Ectodermal cell (in vitro differentiated cells): Measurements from ENCODE around the gene DCDC2.

Experiments
- H3K27ac ChIP-seq: 2 replicates; pipeline ENCODE4 v1.7.0; 2013; ENCODE audit warnings: mild to moderate bottlenecking, low read depth, low read length; ENCODE audit not compliant: insufficient read depth, poor library complexity, severe bottlenecking
- H3K27me3 ChIP-seq: 2 replicates; pipeline ENCODE4 v1.7.0; 2013; ENCODE audit warnings: mild to moderate bottlenecking, low read length; ENCODE audit not compliant: insufficient read depth, control insufficient read depth, poor library complexity, severe bottlenecking
- H3K36me3 ChIP-seq: one replicate; pipeline ENCODE4 v1.7.0; 2013; ENCODE audit warnings: low read length; ENCODE audit not compliant: control insufficient read depth, insufficient read depth
- H3K4me1 ChIP-seq: one replicate; pipeline ENCODE4 v1.7.0; 2013; ENCODE audit warnings: low read length; ENCODE audit not compliant: control insufficient read depth, insufficient read depth
- H3K4me3 ChIP-seq: 2 replicates; pipeline ENCODE4 v1.7.0; 2013; ENCODE audit warnings: low read depth, low read length, control low read depth; ENCODE audit not compliant: insufficient read depth
- H3K9me3 ChIP-seq: 2 replicates; pipeline ENCODE4 v1.7.0; 2013; ENCODE audit warnings: mild to moderate bottlenecking, low read length, moderate library complexity; ENCODE audit not compliant: control insufficient read depth
- WGBS, 2 experiments: methylation state at CpG; one replicate each; pipeline ENCODE4 v1.1.7; 2013; ENCODE audit warnings: missing lambda C conversion rate in 2 of 2; 5-methylcytosine and 5-hydroxymethylcytosine counted together

The DCDC2 gene

GRCh38 chr6:24352434-24352833 is 5.4 kb downstream of the DCDC2 start:
- WGBS, 2 experiments = 100% methylated on average over 1 of the region's 1 CpG

GRCh38 chr6:24344976-24345375 is 12.9 kb downstream of the DCDC2 start:
- 76 to 100% methylated on average over 1 to 3 of the region's 3 CpGs for WGBS, 2 experiments
- no peak overlapping the region for H3K27ac ChIP-seq
- H3K27me3 ChIP-seq = no peaks in the 10 kb centered on the region
- no peaks in the 10 kb centered on the region for H3K9me3 ChIP-seq
- H3K4me3 ChIP-seq = no peak overlapping the region
- H3K4me1 ChIP-seq = no peaks in the 10 kb centered on the region
- H3K36me3 ChIP-seq = no peaks in the 10 kb centered on the region

More at GRCh38 chr6:24352434-24352833, 5.4 kb downstream of the DCDC2 start:
- Histone ChIP-seq H3K27me3 (peaks cover 10% of the 10 kb centered on the region), H3K9me3 (no peaks in the 10 kb centered on the region), H3K27ac (no peak overlapping the region), H3K4me1 (no peaks in the 10 kb centered on the region), H3K4me3 (no peak overlapping the region), H3K36me3 (no peaks in the 10 kb centered on the region)

- Histone ChIP-seq H3K27me3 (no peaks in the 10 kb centered on the region), H3K4me3 (no peak overlapping the region), H3K36me3 (no peaks in the 10 kb centered on the region), H3K27ac (no peak overlapping the region), H3K9me3 (no peaks in the 10 kb centered on the region), H3K4me1 (no peaks in the 10 kb centered on the region)
- 84 to 94% methylated on average over 4 to 5 of the region's 6 CpGs for WGBS, 2 experiments
Observed at GRCh38 chr6:24340998-24341938, 16.6 kb downstream of the DCDC2 start.

GRCh38 chr6:24339932-24340331 is 17.9 kb downstream of the DCDC2 start:
- Histone ChIP-seq H3K36me3 (no peaks in the 10 kb centered on the region), H3K9me3 (no peaks in the 10 kb centered on the region), H3K27ac (no peak overlapping the region), H3K4me1 (no peaks in the 10 kb centered on the region), H3K4me3 (no peak overlapping the region), H3K27me3 (no peaks in the 10 kb centered on the region)
- 51 to 54% methylated on average over 3 of the region's 3 CpGs for WGBS, 2 experiments

GRCh38 chr6:24334285-24334684 is 23.6 kb downstream of the DCDC2 start:
- H3K27ac ChIP-seq = no peak overlapping the region
- H3K4me1 ChIP-seq = no peaks in the 10 kb centered on the region
- WGBS, 2 experiments = 99 to 100% methylated on average over 2 of the region's 2 CpGs

GRCh38 chr6:24332317-24332716 is 25.5 kb downstream of the DCDC2 start:
- no peaks in the 10 kb centered on the region for H3K4me1 ChIP-seq
- H3K27me3 ChIP-seq = no peaks in the 10 kb centered on the region
- H3K27ac ChIP-seq = no peak overlapping the region
- H3K9me3 ChIP-seq = no peaks in the 10 kb centered on the region
- no peak overlapping the region for H3K4me3 ChIP-seq
- 82 to 83% methylated on average over 2 of the region's 2 CpGs for WGBS, 2 experiments
- H3K36me3 ChIP-seq = no peaks in the 10 kb centered on the region

More at GRCh38 chr6:24334285-24334684, 23.6 kb downstream of the DCDC2 start:
- Histone ChIP-seq H3K36me3 (no peaks in the 10 kb centered on the region), H3K27me3 (no peaks in the 10 kb centered on the region), H3K9me3 (no peaks in the 10 kb centered on the region), H3K4me3 (no peak overlapping the region)

- no peak overlapping the region for H3K27ac ChIP-seq
- H3K27me3 ChIP-seq = no peaks in the 10 kb centered on the region
- H3K4me1 ChIP-seq = no peaks in the 10 kb centered on the region
- no peaks in the 10 kb centered on the region for H3K36me3 ChIP-seq
- H3K4me3 ChIP-seq = no peak overlapping the region
- H3K9me3 ChIP-seq = no peaks in the 10 kb centered on the region
- WGBS, 2 experiments = 90 to 95% methylated on average over 4 of the region's 4 CpGs
Observed at GRCh38 chr6:24330137-24330732, 27.6 kb downstream of the DCDC2 start.

GRCh38 chr6:24329451-24329850 is 28.4 kb downstream of the DCDC2 start:
- Histone ChIP-seq H3K27me3 (no peaks in the 10 kb centered on the region), H3K4me1 (no peaks in the 10 kb centered on the region), H3K27ac (no peak overlapping the region), H3K4me3 (no peak overlapping the region), H3K36me3 (no peaks in the 10 kb centered on the region), H3K9me3 (no peaks in the 10 kb centered on the region)
- WGBS, 2 experiments = 100% methylated on average over 1 of the region's 2 CpGs; no CpG with 5 or more reads in 1 of the 2 experiments

GRCh38 chr6:24329022-24329421 is 28.8 kb downstream of the DCDC2 start:
- H3K4me3 ChIP-seq = no peak overlapping the region
- WGBS, 2 experiments = 94 to 96% methylated on average over 3 to 4 of the region's 4 CpGs
- H3K9me3 ChIP-seq = no peaks in the 10 kb centered on the region
- no peaks in the 10 kb centered on the region for H3K27me3 ChIP-seq
- H3K27ac ChIP-seq = no peak overlapping the region
- H3K4me1 ChIP-seq = no peaks in the 10 kb centered on the region
- no peaks in the 10 kb centered on the region for H3K36me3 ChIP-seq

GRCh38 chr6:24327756-24328155 is 30.1 kb downstream of the DCDC2 start:
- Histone ChIP-seq H3K4me3 (no peak overlapping the region), H3K27ac (no peak overlapping the region), H3K4me1 (no peaks in the 10 kb centered on the region), H3K27me3 (no peaks in the 10 kb centered on the region), H3K36me3 (no peaks in the 10 kb centered on the region), H3K9me3 (no peaks in the 10 kb centered on the region)
- WGBS, 2 experiments = 95 to 100% methylated on average over 1 to 2 of the region's 4 CpGs
